ENCODE measurements around the gene LGSN.
"Not testable (repeated sequence)": the region's sequence is repeated elsewhere in the genome, so short reads cannot be mapped to it uniquely, and the experiment has no call there.

LGSN gene

DNA sequence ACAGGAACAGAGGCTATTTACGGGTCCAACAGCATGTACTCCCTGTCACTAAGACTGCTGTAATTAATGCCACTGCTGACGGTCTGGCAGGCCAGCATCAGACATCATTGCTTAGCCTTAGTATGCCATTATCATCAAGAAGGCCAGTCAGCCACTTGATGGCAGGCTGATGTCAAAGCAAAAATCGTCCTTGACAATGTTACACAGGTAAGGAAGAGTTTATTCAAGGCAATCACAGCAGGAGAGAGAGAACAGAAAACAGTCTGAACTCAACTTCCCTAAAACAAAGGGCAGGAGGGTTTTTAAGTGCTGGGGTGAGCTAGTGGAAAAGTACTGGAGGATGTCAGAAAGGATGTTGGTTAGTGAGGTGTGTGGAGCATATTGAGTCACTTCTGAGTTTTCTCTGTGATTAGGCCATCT is 83.4 kb downstream of the LGSN start:
- DNase-seq, result no peak

DNA sequence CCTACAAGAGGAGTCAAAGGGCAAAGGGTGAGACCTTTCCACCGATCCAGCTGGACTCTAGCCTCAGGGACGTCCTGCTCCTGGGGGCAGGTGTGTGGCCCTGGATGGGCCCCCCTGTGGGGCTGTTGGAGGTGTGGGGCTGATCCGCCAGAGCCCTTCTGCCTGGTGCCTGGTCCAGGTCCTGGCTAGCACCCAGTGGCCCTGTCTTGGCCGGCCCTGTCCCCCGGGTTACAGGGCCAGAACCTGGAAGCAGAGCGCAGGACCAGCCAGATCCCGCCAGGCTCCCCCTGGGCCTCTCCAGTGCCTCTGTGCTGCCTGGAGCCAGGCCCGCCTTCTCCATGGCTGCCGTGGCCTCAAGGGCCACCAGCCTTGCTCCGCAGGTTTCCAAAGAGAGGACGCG is 89.3 kb downstream of the LGSN start:
- DNase-seq, result not testable (repeated sequence)

DNA sequence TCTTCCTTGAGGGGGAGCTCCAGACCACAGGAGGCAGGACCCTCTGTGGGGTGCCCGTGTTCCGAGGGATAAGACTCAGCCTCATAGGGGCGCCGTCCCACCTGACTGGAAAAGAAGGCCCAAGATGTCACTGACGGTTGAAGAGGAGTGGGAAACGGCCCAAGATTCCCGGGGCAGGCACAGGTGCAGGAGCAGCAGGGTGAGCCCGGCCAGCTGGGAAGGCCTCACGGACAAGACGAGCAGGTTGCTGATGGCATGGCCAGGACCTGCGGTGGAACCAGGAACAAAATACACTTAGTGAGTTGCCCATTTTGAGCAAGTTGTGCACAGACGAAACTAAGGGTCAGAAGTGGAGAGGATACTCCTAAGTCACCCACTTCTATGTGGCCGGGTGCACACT is 89.8 kb downstream of the LGSN start:
- DNase-seq, result not testable (repeated sequence)

DNA sequence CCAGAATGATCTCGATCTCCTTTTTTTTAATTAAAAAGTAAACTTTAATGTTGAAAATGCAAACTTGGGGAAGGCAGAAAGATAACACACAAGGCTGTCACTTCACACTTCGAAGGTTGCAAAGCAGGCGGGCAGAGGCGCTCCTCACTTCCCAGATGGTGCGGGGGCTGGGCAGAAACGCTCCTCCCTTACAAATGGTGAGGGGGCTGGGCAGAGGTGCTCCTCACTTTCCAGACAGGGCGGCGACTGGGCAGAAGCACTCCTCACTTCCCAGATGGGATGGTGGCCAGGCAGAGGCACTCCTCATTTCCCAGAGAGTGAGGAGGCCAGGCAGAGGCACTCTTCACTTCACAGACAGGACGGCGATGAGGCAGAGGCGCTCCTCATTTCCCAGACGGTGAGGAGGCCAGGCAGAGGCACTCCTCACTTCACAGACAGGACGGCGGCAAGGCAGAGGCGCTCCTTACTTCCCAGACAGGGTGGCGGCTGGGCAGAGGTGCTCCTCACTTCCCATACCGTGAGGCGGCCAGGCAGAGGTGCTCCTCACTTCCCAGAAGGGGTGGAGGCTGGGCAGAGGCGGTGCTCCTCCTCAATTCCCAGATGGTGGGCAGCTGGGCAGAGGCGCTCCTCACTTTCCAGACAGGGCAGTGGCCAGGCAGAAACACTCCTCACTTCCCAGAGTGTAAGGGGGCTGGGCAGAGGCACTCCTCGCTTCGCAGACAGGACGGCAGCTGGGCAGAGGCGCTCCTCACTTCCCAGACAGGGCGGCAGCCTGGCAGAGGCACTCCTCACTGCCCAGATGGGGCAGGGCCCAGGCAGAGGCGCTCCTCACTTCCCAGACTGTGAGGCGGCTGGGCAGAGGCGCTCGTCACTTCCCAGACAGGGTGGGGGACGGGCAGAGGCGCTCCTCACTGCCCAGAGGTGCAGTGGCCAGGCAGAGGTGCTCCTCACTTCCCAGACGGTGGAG is 91.6 kb downstream of the LGSN start:
- not testable (repeated sequence) for DNase-seq

DNA sequence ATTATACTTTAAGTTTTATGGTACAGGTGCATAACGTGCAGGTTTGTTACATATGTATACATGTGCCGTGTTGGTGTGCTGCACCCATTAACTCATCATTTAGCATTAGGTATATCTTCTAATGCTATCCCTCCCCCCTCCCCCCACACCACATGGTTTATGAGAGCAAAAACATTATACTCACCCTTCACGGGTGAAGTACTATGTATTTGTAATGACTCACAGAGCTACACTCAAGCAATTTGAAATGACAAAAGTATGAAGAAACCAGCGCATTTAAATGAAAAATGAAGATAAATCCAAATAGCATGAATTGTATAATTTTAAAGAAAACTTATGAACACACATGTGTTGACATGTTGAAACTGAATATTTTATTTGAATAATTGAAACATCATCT is 93.8 kb downstream of the LGSN start:
- DNase-seq, result not testable (repeated sequence)

All from fibroblast of skin of abdomen (primary cell).